Measurements from ENCODE around the gene C11orf91. TPM values are rescaled to one million over a fixed set of nuclear protein-coding genes. Genes with fewer than 3 reads are reported as not detected.

The C11orf91 gene
- total and polyA plus RNA-seq, 4 donors, result not detected

DNA sequence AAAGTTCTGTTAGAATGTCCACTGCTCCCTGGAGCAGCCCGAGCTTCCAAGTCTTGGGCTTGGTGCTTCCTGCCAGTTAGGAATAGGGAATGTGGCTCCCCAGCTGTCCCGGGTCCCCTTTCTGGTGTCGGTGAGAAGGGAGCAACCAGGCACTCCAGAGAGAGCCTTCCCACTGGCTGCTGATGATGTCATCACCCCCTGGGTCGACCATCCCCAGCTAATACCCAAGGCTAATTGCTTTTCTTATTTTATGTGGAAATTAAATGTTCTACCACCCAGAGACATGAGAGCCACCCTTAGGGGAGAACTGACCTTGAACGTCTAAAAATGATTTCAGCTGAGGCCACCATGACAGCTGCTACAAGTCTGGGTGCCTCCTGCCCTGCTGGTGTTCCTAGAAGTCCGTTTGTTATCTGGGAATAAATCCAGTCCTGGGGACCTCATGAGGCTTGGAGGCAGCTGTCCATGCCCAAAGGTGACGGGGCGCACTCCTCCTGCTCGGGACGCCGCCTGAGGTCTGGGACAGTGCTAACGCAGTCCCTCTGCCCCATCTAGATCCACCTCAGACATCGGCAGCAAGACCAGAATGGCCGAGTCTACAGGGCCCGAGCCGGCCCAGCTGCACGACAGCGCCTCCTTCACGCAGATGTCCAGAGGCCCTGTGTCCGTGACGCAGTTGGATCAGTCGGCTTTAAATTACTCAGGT lies 42.3 kb downstream of the C11orf91 start:
- H3K27ac ChIP-seq (ENCODE audit: low read depth in 1 of 2, low read length in 2 of 2), result no peak overlapping the region
- no peaks in the 10 kb centered on the region for H3K4me1 ChIP-seq (ENCODE audit: control insufficient read depth in 4 of 4, insufficient read depth in 4 of 4, low read length in 3 of 4)
- H3K36me3 ChIP-seq (ENCODE audit: control insufficient read depth in 4 of 4, insufficient read depth in 3 of 4, low read depth in 1 of 4, low read length in 3 of 4), result no peaks in the 10 kb centered on the region
- DNase-seq (ENCODE audit: low spot score), result no peak
- TF ChIP-seq RXRA (IDR thresholded peaks at IDR 0.05), result no peak
- TF ChIP-seq FOXA2 (IDR thresholded peaks at IDR 0.05), result no peak
- TF ChIP-seq, protein P1, sequence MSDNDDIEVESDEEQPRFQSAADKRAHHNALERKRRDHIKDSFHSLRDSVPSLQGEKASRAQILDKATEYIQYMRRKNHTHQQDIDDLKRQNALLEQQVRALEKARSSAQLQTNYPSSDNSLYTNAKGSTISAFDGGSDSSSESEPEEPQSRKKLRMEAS (IDR thresholded peaks at IDR 0.05), result no peak
- TF ChIP-seq FOXA1 (IDR thresholded peaks at IDR 0.05), result no peak
- TF ChIP-seq YY1 (IDR thresholded peaks at IDR 0.05), result no peak
- TF ChIP-seq, protein P2, sequence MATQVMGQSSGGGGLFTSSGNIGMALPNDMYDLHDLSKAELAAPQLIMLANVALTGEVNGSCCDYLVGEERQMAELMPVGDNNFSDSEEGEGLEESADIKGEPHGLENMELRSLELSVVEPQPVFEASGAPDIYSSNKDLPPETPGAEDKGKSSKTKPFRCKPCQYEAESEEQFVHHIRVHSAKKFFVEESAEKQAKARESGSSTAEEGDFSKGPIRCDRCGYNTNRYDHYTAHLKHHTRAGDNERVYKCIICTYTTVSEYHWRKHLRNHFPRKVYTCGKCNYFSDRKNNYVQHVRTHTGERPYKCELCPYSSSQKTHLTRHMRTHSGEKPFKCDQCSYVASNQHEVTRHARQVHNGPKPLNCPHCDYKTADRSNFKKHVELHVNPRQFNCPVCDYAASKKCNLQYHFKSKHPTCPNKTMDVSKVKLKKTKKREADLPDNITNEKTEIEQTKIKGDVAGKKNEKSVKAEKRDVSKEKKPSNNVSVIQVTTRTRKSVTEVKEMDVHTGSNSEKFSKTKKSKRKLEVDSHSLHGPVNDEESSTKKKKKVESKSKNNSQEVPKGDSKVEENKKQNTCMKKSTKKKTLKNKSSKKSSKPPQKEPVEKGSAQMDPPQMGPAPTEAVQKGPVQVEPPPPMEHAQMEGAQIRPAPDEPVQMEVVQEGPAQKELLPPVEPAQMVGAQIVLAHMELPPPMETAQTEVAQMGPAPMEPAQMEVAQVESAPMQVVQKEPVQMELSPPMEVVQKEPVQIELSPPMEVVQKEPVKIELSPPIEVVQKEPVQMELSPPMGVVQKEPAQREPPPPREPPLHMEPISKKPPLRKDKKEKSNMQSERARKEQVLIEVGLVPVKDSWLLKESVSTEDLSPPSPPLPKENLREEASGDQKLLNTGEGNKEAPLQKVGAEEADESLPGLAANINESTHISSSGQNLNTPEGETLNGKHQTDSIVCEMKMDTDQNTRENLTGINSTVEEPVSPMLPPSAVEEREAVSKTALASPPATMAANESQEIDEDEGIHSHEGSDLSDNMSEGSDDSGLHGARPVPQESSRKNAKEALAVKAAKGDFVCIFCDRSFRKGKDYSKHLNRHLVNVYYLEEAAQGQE (IDR thresholded peaks at IDR 0.05), result no peak
- no peak for TF ChIP-seq ZBTB33 (IDR thresholded peaks at IDR 0.05)
- no peak for TF ChIP-seq EGR1 (IDR thresholded peaks at IDR 0.05; ENCODE audit: low read depth in 2 of 2)
- TF ChIP-seq TAF1 (conservative IDR thresholded peaks at IDR 0.05), result no peak
- TF ChIP-seq, protein P3, sequence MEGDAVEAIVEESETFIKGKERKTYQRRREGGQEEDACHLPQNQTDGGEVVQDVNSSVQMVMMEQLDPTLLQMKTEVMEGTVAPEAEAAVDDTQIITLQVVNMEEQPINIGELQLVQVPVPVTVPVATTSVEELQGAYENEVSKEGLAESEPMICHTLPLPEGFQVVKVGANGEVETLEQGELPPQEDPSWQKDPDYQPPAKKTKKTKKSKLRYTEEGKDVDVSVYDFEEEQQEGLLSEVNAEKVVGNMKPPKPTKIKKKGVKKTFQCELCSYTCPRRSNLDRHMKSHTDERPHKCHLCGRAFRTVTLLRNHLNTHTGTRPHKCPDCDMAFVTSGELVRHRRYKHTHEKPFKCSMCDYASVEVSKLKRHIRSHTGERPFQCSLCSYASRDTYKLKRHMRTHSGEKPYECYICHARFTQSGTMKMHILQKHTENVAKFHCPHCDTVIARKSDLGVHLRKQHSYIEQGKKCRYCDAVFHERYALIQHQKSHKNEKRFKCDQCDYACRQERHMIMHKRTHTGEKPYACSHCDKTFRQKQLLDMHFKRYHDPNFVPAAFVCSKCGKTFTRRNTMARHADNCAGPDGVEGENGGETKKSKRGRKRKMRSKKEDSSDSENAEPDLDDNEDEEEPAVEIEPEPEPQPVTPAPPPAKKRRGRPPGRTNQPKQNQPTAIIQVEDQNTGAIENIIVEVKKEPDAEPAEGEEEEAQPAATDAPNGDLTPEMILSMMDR (IDR thresholded peaks at IDR 0.05; ENCODE audit: low read depth, low read length, missing input control), result no peak
- no peak for TF ChIP-seq NR2F2 (IDR thresholded peaks at IDR 0.05)
- H3K4me3 ChIP-seq (ENCODE audit: low read depth in 1 of 3, low read length in 3 of 3), result no peak overlapping the region
- 80% methylated on average over 22 of the region's 22 CpGs for WGBS
- peaks cover 0 to 4% (median 0%) of the 10 kb centered on the region in 4 donors for H3K27me3 ChIP-seq (ENCODE audit: control insufficient read depth in 4 of 4, insufficient read depth in 4 of 4, low read length in 3 of 4)
- no peaks in the 10 kb centered on the region for H3K9me3 ChIP-seq (ENCODE audit: control insufficient read depth in 4 of 4, low read length in 3 of 4)
- H3K9ac ChIP-seq (ENCODE audit: low read depth in 1 of 2, low read length in 2 of 2), result no peak overlapping the region

- TF ChIP-seq NR2F2 (IDR thresholded peaks at IDR 0.05), result no peak
- TF ChIP-seq ZBTB33 (IDR thresholded peaks at IDR 0.05), result no peak
- no peak for TF ChIP-seq RAD21 (IDR thresholded peaks at IDR 0.05)
- TF ChIP-seq, protein P4, sequence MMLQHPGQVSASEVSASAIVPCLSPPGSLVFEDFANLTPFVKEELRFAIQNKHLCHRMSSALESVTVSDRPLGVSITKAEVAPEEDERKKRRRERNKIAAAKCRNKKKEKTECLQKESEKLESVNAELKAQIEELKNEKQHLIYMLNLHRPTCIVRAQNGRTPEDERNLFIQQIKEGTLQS (IDR thresholded peaks at IDR 0.05), result no peak
- TF ChIP-seq FOXA2 (IDR thresholded peaks at IDR 0.05), result no peak
- no peak for TF ChIP-seq EGR1 (IDR thresholded peaks at IDR 0.05; ENCODE audit: low read depth in 2 of 2)
- no peak for TF ChIP-seq YY1 (IDR thresholded peaks at IDR 0.05)
- TF ChIP-seq JUND (IDR thresholded peaks at IDR 0.05), result no peak
- WGBS, result 80% methylated on average over 3 of the region's 3 CpGs
- H3K9ac ChIP-seq (ENCODE audit: low read depth in 1 of 2, low read length in 2 of 2), result no peak overlapping the region
Measured at GRCh38 chr11:33657757-33658156, 42.9 kb downstream of the C11orf91 start.

More at GRCh38 chr11:33657757-33658156, 42.9 kb downstream of the C11orf91 start:
- Histone ChIP-seq H3K27me3 (ENCODE audit: control insufficient read depth in 4 of 4, insufficient read depth in 4 of 4, low read length in 3 of 4) (peaks cover 0 to 4% (median 0%) of the 10 kb centered on the region in 4 donors), H3K4me3 (ENCODE audit: low read depth in 1 of 3, low read length in 3 of 3) (no peak overlapping the region), H3K9me3 (ENCODE audit: control insufficient read depth in 4 of 4, low read length in 3 of 4) (no peaks in the 10 kb centered on the region), H3K27ac (ENCODE audit: low read depth in 1 of 2, low read length in 2 of 2) (no peak overlapping the region), H3K36me3 (ENCODE audit: control insufficient read depth in 4 of 4, insufficient read depth in 3 of 4, low read depth in 1 of 4, low read length in 3 of 4) (no peaks in the 10 kb centered on the region), H3K4me1 (ENCODE audit: control insufficient read depth in 4 of 4, insufficient read depth in 4 of 4, low read length in 3 of 4) (no peaks in the 10 kb centered on the region)
- no peak for DNase-seq (ENCODE audit: low spot score)

Data from liver (tissue), 9 donors.